ENCODE measurements around the gene CBR1.

The CBR1 gene

GRCh38 chr21:36105327-36105842 lies 35.6 kb downstream of the CBR1 start:
- Histone ChIP-seq H3K4me2 (ENCODE audit: low read length) (no peak overlapping the region), H4K20me1 (ENCODE audit: control insufficient read depth, insufficient read depth, low read depth, low read length) (no peaks in the 10 kb centered on the region), H3K27ac (ENCODE audit: low read depth, low read length) (no peak overlapping the region), H3K4me1 (ENCODE audit: control insufficient read depth, low read length) (no peaks in the 10 kb centered on the region), H3K27me3 (ENCODE audit: control insufficient read depth, low read length) (peaks cover 20% of the 10 kb centered on the region; the same call in 1 of the 2 replicates), H3F3A (ENCODE audit: control insufficient read depth, insufficient read depth) (no peaks in the 10 kb centered on the region), H3K4me3 (ENCODE audit: low read length) (no peak overlapping the region), H3K36me3 (ENCODE audit: control insufficient read depth, low read length) (no peaks in the 10 kb centered on the region), H3K9me3 (ENCODE audit: control insufficient read depth, insufficient read depth, low read length) (no peaks in the 10 kb centered on the region), H3K79me2 (ENCODE audit: control insufficient read depth, low read length) (no peaks in the 10 kb centered on the region), H3K9me2 (replicated peaks; ENCODE audit: control insufficient read depth, low read length) (no peaks in the 10 kb centered on the region)
- TF ChIP-seq CTCF (IDR thresholded peaks at IDR 0.05; ENCODE audit: low read depth, low read length, poor library complexity, severe bottlenecking) = no peak
- no peak for TF ChIP-seq EZH2phosphoT487 (IDR thresholded peaks at IDR 0.05; ENCODE audit: borderline replicate concordance, low read length)

- Histone ChIP-seq H3K4me3 (ENCODE audit: low read length) (no peak overlapping the region), H3K4me1 (ENCODE audit: control insufficient read depth, low read length) (peaks cover 11% of the 10 kb centered on the region), H3K79me2 (ENCODE audit: control insufficient read depth, low read length) (no peaks in the 10 kb centered on the region), H4K20me1 (ENCODE audit: control insufficient read depth, insufficient read depth, low read depth, low read length) (no peaks in the 10 kb centered on the region), H3K4me2 (ENCODE audit: low read length) (no peak overlapping the region), H3K27me3 (ENCODE audit: control insufficient read depth, low read length) (peaks cover 26% of the 10 kb centered on the region), H3K36me3 (ENCODE audit: control insufficient read depth, low read length) (no peaks in the 10 kb centered on the region), H3K9me3 (ENCODE audit: control insufficient read depth, insufficient read depth, low read length) (no peaks in the 10 kb centered on the region), H3K27ac (ENCODE audit: low read depth, low read length) (no peak overlapping the region), H3K9me2 (replicated peaks; ENCODE audit: control insufficient read depth, low read length) (no peaks in the 10 kb centered on the region), H3F3A (ENCODE audit: control insufficient read depth, insufficient read depth) (no peaks in the 10 kb centered on the region)
- TF ChIP-seq EZH2phosphoT487 (IDR thresholded peaks at IDR 0.05; ENCODE audit: borderline replicate concordance, low read length) = no peak
- no peak for TF ChIP-seq CTCF (IDR thresholded peaks at IDR 0.05; ENCODE audit: low read depth, low read length, poor library complexity, severe bottlenecking)
Observed at GRCh38 chr21:36109868-36110267, 40.0 kb downstream of the CBR1 start.

GRCh38 chr21:36111238-36111637 lies 41.4 kb downstream of the CBR1 start:
- H3K9me2 ChIP-seq (replicated peaks; ENCODE audit: control insufficient read depth, low read length) = no peaks in the 10 kb centered on the region
- TF ChIP-seq EZH2phosphoT487 (IDR thresholded peaks at IDR 0.05; ENCODE audit: borderline replicate concordance, low read length) = no peak
- TF ChIP-seq CTCF (IDR thresholded peaks at IDR 0.05; ENCODE audit: low read depth, low read length, poor library complexity, severe bottlenecking) = no peak
- H4K20me1 ChIP-seq (ENCODE audit: control insufficient read depth, insufficient read depth, low read depth, low read length) = no peaks in the 10 kb centered on the region
- no peak overlapping the region for H3K4me3 ChIP-seq (ENCODE audit: low read length)
- H3K4me1 ChIP-seq (ENCODE audit: control insufficient read depth, low read length) = peaks cover 11% of the 10 kb centered on the region
- no peak overlapping the region for H3K27ac ChIP-seq (ENCODE audit: low read depth, low read length)
- H3K36me3 ChIP-seq (ENCODE audit: control insufficient read depth, low read length) = no peaks in the 10 kb centered on the region
- H3K27me3 ChIP-seq (ENCODE audit: control insufficient read depth, low read length) = peaks cover 23% of the 10 kb centered on the region
- H3K4me2 ChIP-seq (ENCODE audit: low read length) = no peak overlapping the region
- H3K9me3 ChIP-seq (ENCODE audit: control insufficient read depth, insufficient read depth, low read length) = no peaks in the 10 kb centered on the region
- H3K79me2 ChIP-seq (ENCODE audit: control insufficient read depth, low read length) = no peaks in the 10 kb centered on the region
- H3F3A ChIP-seq (ENCODE audit: control insufficient read depth, insufficient read depth) = no peaks in the 10 kb centered on the region
